ENCODE data around the gene TIMP3. TPM values are rescaled to one million over a fixed set of nuclear protein-coding genes. Genes with fewer than 3 reads are reported as not detected.
"Not testable (repeated sequence)": the region's sequence is repeated elsewhere in the genome, so short reads cannot be mapped to it uniquely, and the experiment has no call there.

The TIMP3 gene
- total RNA-seq, 1 experiment from 2014 or later, result 0.42 TPM

GRCh38 chr22:32850591-32851517, 49.3 kb downstream of the TIMP3 start:
- no peak for DNase-seq (ENCODE audit: extremely low read depth, low read depth)

GRCh38 chr22:32852395-32853251, 51.1 kb downstream of the TIMP3 start:
- no peak for DNase-seq (ENCODE audit: extremely low read depth, low read depth)

GRCh38 chr22:32853662-32854061, 52.2 kb downstream of the TIMP3 start:
- no peak for DNase-seq (ENCODE audit: extremely low read depth, low read depth)

GRCh38 chr22:32854351-32854804, 52.9 kb downstream of the TIMP3 start:
- no peak for DNase-seq (ENCODE audit: extremely low read depth, low read depth)

- no peak for DNase-seq (ENCODE audit: extremely low read depth, low read depth)
Measured at GRCh38 chr22:32855045-32855756, 53.7 kb downstream of the TIMP3 start.

- DNase-seq (ENCODE audit: extremely low read depth, low read depth), result no peak
Measured at GRCh38 chr22:32858121-32858703, 56.7 kb downstream of the TIMP3 start.

GRCh38 chr22:32858957-32859356, 57.5 kb downstream of the TIMP3 start:
- DNase-seq (ENCODE audit: extremely low read depth, low read depth), result no peak

- no peak for DNase-seq (ENCODE audit: extremely low read depth, low read depth)
Measured at GRCh38 chr22:32859743-32860142, 58.2 kb downstream of the TIMP3 start.

- DNase-seq (ENCODE audit: extremely low read depth, low read depth), result no peak
Measured at GRCh38 chr22:32861330-32861729, 59.8 kb downstream of the TIMP3 start.

GRCh38 chr22:32862083-32862482, 60.6 kb downstream of the TIMP3 start:
- DNase-seq (ENCODE audit: extremely low read depth, low read depth), result no peak

- DNase-seq (ENCODE audit: extremely low read depth, low read depth), result no peak
Measured at GRCh38 chr22:32862936-32863661, 61.6 kb downstream of the TIMP3 start.

GRCh38 chr22:32864041-32864440, 62.5 kb downstream of the TIMP3 start:
- no peak for DNase-seq (ENCODE audit: extremely low read depth, low read depth)

GRCh38 chr22:32864596-32864995, 63.1 kb downstream of the TIMP3 start:
- DNase-seq (ENCODE audit: extremely low read depth, low read depth), result no peak

- no peak for DNase-seq (ENCODE audit: extremely low read depth, low read depth)
Measured at GRCh38 chr22:32866953-32867352, 65.4 kb downstream of the TIMP3 start.

GRCh38 chr22:32868946-32869345, 67.4 kb downstream of the TIMP3 start:
- no peak for DNase-seq (ENCODE audit: extremely low read depth, low read depth)

GRCh38 chr22:32870474-32870873, 69.0 kb downstream of the TIMP3 start:
- DNase-seq (ENCODE audit: extremely low read depth, low read depth), result no peak

GRCh38 chr22:32873604-32874003, 72.1 kb downstream of the TIMP3 start:
- not testable (repeated sequence) for DNase-seq (ENCODE audit: extremely low read depth, low read depth)

GRCh38 chr22:32874385-32874784, 72.9 kb downstream of the TIMP3 start:
- DNase-seq (ENCODE audit: extremely low read depth, low read depth), result no peak

- no peak for DNase-seq (ENCODE audit: extremely low read depth, low read depth)
Measured at GRCh38 chr22:32874976-32875375, 73.5 kb downstream of the TIMP3 start.

- DNase-seq (ENCODE audit: extremely low read depth, low read depth), result no peak
Measured at GRCh38 chr22:32876516-32876915, 75.0 kb downstream of the TIMP3 start.

Data from NCI-H460 (cell line).